NCI-H146 treated with DMSO at 0.1 percent for 48 hours (cell line): ENCODE results near the gene FBXL5.
"Not testable (repeated sequence)": the region's sequence is repeated elsewhere in the genome, so short reads cannot be mapped to it uniquely, and the experiment has no call there.

ENCODE experiments used
- DNase-seq: peaks from one replicate; lab custom pipeline; 2025; ENCODE audit not compliant: unreplicated experiment; lab: John Stamatoyannopoulos, UW

Gene FBXL5

DNA sequence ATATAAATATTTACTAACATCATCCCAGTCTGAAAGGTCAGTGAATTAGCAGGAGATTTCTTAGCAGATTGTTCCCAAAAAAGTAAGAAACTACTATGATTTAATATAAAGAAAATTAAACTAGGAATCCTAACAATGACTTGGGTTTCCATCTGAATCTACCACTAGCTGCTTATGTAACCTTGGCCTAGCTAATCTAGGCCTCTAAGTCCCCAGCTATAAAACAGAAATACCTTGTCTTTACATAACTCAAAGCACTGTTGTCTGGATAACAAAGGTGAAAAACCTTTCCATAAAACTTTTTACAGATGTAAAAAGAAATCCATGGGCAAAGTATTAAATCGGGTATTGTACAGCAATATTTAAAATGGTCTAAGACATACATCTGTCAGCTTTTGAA, 3.0 kb downstream of the FBXL5 start:
- DNase-seq = no peak

DNA sequence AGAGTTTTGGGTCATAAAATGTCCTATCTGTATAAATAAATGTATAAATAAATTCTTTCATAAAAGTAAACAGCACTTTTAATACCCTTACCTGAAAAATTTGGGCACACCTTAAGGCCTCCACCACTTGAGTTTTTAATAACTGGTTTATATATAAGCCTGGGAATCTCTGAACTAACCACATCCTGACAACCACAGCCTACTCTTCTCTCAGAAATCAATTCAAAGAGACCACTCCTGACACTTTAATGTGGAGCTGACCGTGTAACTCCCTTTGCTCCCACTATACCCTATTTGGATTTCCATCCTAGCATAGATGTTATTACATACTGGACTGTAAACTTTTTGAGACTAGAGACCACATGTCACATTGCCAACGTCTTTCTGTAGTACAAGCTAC, 3.5 kb downstream of the FBXL5 start:
- no peak for DNase-seq

DNA sequence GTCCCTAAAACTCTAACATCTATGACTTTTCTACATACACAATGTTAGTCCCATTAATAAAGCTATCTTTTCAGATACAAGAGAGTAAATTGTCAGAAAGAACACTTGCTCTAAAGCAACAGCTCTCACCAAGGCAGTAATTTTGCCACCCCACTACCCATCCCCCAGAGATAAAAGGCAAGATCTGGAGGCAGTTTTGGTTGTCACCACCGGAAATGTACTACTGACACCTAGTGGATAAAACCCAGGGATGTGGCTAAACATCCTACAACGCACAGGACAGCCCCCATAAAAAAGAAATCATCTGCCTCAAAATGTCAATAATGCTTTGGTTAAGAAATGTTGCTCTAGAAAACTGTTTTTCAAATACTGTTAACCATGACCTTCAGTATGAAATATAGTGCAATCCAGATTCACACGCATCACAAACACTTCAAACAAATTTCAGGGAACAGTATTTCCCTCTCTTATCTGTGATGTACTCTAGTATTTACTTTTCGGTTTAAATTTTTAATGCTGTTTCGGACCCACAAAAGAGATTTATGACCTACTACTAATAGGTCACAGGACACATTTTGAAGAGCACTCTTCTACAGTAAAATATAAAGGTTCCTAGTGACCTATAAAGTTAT, 5.1 kb downstream of the FBXL5 start:
- peak; percentile 7 for DNase-seq

GRCh38 chr4:15648600-15648999, 6.6 kb downstream of the FBXL5 start:
- no peak for DNase-seq

- DNase-seq = no peak
Measured at GRCh38 chr4:15638418-15638817, 16.7 kb downstream of the FBXL5 start.

- DNase-seq = no peak
Measured at GRCh38 chr4:15636818-15637217, 18.3 kb downstream of the FBXL5 start.

- DNase-seq = not testable (repeated sequence)
Measured at GRCh38 chr4:15617407-15617806, 37.8 kb downstream of the FBXL5 start.

GRCh38 chr4:15614891-15615290, 40.3 kb downstream of the FBXL5 start:
- DNase-seq = not testable (repeated sequence)

- no peak for DNase-seq
Measured at GRCh38 chr4:15612136-15612535, 43.0 kb downstream of the FBXL5 start.

GRCh38 chr4:15610855-15611254, 44.3 kb downstream of the FBXL5 start:
- no peak for DNase-seq

DNA sequence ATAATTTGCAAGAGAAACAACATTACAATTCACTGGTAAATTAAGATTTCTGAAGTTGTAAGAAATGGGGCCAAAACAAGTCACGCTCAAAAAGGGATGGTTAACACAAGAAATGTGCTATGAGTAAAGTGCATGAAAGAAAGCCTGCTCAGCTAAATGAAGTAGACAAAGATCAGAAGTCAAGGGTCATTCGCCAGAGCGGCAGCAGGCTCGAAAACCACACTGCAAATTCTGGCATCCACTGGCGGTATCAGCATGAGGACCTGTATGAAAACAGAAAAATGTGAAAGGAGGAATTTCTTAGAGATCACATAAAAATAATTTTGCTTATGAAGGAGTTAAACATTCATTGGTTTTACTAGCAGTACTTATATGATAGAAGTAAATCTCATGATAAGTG, 49.6 kb downstream of the FBXL5 start:
- DNase-seq = no peak

DNA sequence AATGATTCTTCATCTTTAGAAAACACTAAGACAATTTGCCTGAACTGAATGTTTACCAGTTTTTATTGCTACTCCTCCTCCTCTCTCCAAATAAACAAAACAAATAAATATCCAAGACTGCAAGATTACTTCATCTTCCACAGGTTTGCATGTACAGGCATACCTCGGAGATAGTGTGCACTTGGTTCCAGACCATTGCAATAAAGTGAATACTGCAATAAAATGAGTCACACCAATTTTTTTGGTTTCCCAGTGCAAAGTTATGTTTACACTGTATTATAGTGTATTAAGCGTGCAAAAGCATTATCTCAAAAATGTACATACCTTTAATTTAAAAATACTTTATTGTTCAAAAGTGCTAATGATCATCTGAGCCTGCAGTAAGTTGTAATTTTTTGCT, 53.3 kb downstream of the FBXL5 start:
- DNase-seq = no peak

DNA sequence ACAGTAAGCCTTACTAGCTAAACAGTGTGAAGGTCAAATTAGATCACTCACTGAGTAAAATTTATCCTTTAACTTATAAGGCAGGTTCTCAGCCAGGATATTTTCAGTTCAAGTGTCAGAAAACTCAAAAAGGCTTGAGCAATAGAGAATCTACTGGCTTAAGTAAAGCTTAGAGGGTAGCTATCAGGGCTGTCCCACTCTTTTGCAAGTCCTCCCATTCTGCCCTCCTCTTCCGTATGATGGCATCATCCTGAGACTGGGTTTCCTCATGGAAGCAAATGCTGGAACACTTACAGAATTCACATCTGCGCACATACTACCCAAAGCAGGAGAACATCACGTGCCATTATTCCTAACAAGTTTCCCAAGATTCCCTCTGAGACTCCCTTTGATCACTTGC, 55.0 kb downstream of the FBXL5 start:
- no peak for DNase-seq

GRCh38 chr4:15598644-15599043, 56.5 kb downstream of the FBXL5 start:
- no peak for DNase-seq

- no peak for DNase-seq
Measured at GRCh38 chr4:15592799-15593198, 62.4 kb downstream of the FBXL5 start.

DNA sequence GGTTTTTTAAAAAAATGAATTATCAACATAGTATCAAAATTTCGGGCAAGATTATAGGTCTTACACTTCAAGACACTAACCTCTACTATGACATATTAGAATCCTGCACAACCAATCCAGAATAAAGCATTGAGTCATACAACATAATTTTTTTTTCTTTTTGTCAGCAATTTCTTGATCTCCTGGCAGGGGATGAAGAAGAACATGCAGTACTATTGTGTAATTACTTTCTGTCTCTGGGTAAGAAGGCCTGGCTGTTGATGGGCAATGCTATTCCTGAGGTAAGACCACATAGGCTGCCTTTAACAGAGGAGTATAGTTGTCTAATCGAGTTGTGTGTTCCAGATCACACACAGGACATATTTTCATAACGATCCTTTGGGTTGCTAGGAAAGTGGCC, 67.5 kb downstream of the FBXL5 start:
- DNase-seq = no peak

- no peak for DNase-seq
Measured at GRCh38 chr4:15586066-15586465, 69.1 kb downstream of the FBXL5 start.

DNA sequence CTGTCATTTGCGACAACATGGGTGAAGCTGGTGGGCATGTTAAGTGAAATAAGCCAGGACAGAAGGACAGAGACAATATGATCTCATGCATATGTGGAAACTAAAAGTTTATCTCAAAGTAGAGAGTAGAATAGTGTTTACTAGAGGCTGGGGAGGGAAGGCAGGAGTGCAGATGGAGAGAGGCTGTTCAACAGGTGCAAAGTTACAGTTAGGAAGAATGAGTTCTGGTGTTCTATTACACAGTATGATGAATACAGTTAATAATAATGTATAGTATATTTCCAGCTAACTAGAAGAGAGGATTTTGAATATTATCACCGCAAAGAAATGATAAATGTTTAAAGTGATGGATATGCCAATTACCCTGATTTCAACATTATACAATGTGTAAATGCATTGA, 69.8 kb downstream of the FBXL5 start:
- DNase-seq = no peak

DNA sequence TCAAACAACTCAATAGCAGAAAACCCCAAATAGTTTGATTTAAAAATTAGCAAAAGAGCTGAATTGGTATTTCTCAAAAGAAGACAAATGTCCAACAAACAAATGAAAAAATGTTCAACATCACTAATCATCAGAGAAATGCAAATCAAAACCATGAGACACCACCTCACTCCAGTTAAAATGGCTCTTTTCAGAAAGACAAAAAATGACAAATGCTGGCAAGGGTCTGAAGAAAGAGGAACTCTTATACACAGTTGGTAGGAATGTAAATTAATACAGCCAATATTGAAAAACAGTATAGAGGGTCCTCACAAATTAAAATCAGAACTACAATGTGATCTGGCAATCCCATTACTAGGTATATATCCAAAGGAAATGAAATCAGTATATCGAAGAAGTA, 70.4 kb downstream of the FBXL5 start:
- DNase-seq = no peak

DNA sequence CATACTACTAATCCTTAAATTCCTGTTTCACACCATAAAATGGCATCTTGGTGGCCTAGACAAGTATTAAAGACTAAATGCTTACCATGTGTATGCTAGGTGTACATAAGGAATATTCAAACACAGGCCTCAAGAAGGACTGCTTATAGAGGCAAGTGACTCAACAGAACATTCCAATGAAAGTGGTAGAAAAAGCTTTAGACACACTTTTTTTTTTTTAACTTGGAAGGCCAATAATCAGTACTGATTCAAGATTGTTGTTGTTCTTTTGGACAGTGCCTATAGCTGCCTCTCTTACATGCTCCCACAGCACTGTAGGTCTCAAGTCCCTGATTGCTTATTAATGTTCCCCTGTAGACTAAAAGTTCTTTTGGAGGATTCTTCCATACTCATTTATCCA, 77.6 kb downstream of the FBXL5 start:
- no peak for DNase-seq

GRCh38 chr4:15575966-15576365, 79.2 kb downstream of the FBXL5 start:
- DNase-seq = no peak

DNA sequence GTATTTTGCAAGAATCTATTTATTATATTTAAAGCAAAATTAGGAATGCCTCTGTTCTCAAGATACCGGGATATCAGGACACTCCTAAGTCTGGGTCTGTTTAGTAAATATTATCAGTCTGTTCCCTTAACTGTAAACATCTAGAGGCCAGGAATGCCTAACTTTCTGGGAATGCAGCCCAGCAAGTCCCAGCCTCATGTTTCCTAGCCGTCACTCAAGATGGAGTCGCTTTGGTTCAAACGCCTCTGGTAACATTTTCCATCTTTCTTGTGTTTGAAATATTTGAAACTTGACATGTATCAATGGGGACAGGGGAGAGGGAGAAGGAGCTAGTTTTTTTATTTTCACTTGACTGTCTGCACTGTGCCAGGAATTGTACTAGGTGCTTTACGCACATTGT, 85.4 kb downstream of the FBXL5 start:
- no peak for DNase-seq

GRCh38 chr4:15568821-15569220, 86.3 kb downstream of the FBXL5 start:
- DNase-seq = no peak

DNA sequence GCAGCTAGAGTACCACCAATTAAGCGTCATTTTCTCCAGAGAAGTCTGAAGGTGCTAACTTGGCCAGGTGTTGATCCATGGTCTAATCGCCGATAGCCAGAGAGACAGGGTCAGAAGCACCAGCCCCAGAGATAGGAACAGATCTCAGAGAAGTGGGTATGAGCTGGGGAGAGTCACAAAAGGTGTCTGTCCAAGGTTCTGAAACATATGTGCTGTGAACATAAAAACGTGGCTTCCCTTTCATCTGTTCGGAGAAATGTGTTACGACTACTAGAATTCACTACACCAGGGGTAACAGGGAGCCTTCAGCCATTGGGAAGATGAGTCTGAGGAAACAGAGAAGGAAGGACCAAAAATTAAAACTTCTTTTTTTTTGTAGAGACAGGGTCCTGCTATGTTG, 91.3 kb downstream of the FBXL5 start:
- no peak for DNase-seq
